A549 (cell line): ENCODE results near the gene ORC6. TPM values are rescaled to one million over a fixed set of nuclear protein-coding genes. Genes with fewer than 3 reads are reported as not detected.

ENCODE experiments used
- ATAC-seq, 2 experiments: fragments of 200-7000 bp in 1 of 2; fragments of >200 bp in 1 of 2; cut with Nextera tagmentation in 1 of 2; cut with Tn5 transposase in 1 of 2; 3 replicates each; pipeline versions ENCODE4 v1.8.0 to v1.9.1; 2018 to 2020; ENCODE audit warnings: mild to moderate bottlenecking in 1 of 2, moderate library complexity in 1 of 2
- CTCF ChIA-PET: fragments of 300-600 bp; sonication (Branson Sonifier 250); formaldehyde crosslinking; extraction: SDS; loops from one replicate; lab custom pipeline; 2021; ENCODE audit warnings: antibody characterized with exemption, inconsistent platforms; lab: Yijun Ruan, JAX
- POLR2A ChIA-PET: fragments of 350-600 bp; formaldehyde crosslinking; extraction: SDS; loops from one replicate; lab custom pipeline; 2021; ENCODE audit warnings: antibody characterized with exemption, inconsistent platforms; lab: Yijun Ruan, JAX
- DNase-seq, 2 experiments: peaks; one replicate each; pipeline versions ENCODE4 v3.0.0 to v3.0.0-alpha.2; 2011 to 2016; ENCODE audit warnings: low read depth in 1 of 2, low spot score in 1 of 2
- FAIRE-seq: peaks from 2 replicates; lab custom pipeline; 2011; peaks lifted over from hg19 to GRCh38; lab: Jason Lieb, UNC
- H3K27ac ChIP-seq, 2 experiments: fragments of >200 bp; sonication (Bioruptor Twin); formaldehyde crosslinking; 3 replicates each; pipeline ENCODE4 v1.5.1; 2016 to 2017
- H3K4me1 ChIP-seq: fragments of >200 bp; sonication (Bioruptor Twin); formaldehyde crosslinking; 3 replicates; pipeline ENCODE4 v1.6.1; 2016
- H3K4me2 ChIP-seq: fragments of >200 bp; sonication (Bioruptor Twin); formaldehyde crosslinking; 3 replicates; pipeline ENCODE4 v1.6.1; 2016
- H3K4me3 ChIP-seq: fragments of >200 bp; sonication (Bioruptor Twin); formaldehyde crosslinking; 3 replicates; pipeline ENCODE4 v1.5.1; 2016
- H3K9me3 ChIP-seq: fragments of >200 bp; sonication (Bioruptor Twin); formaldehyde crosslinking; 3 replicates; pipeline ENCODE4 v1.6.1; 2016
- BHLHE40 ChIP-seq: IDR thresholded peaks from 2 replicates; pipeline ENCODE4 v1.6.1; 2012; ENCODE audit warnings: low read depth, low read length, inconsistent platforms
- CBX8 ChIP-seq: fragments of 200-600 bp; sonication (generic); IDR thresholded peaks from 2 replicates; pipeline ENCODE4 v1.6.1; 2016
- CEBPB ChIP-seq, 2 experiments: fragments of >200 bp in 1 of 2; sonication (Bioruptor Twin) in 1 of 2; formaldehyde crosslinking in 1 of 2; IDR thresholded peaks; 2 replicates each; pipeline ENCODE4 v1.6.1; 2012 to 2016
- CHD2 ChIP-seq: fragments of 150-350 bp; IDR thresholded peaks from 2 replicates; pipeline ENCODE4 v1.6.1; 2014; ENCODE audit warnings: low read length; ENCODE audit not compliant: partially characterized antibody
- CHD4 ChIP-seq: fragments of 200-600 bp; sonication (generic); IDR thresholded peaks from 2 replicates; pipeline ENCODE4 v1.6.1; 2016; ENCODE audit warnings: antibody characterized with exemption, mild to moderate bottlenecking, borderline replicate concordance
- EP300 ChIP-seq, 2 experiments: fragments of >200 bp; sonication (Bioruptor Twin); formaldehyde crosslinking; IDR thresholded peaks; 2 replicates in 1 of 2; 3 replicates in 1 of 2; pipeline ENCODE4 v1.6.1; 2016 to 2017
- FOSB ChIP-seq: fragments of 250-450 bp; sonication (Bioruptor Pico); IDR thresholded peaks from 2 replicates; pipeline ENCODE4 v1.5.0; 2020; ENCODE audit warnings: mild to moderate bottlenecking, moderate library complexity
- HOXA7 ChIP-seq: fragments of 250-450 bp; sonication (Bioruptor Pico); IDR thresholded peaks from 2 replicates; pipeline ENCODE4 v1.5.0; 2020; ENCODE audit warnings: mild to moderate bottlenecking, moderate library complexity
- HOXB13 ChIP-seq: fragments of 250-450 bp; sonication (Bioruptor Pico); IDR thresholded peaks from 2 replicates; pipeline ENCODE4 v1.5.0; 2020; ENCODE audit warnings: low read depth, mild to moderate bottlenecking, moderate library complexity
- JUNB ChIP-seq: fragments of >200 bp; sonication (Bioruptor Twin); formaldehyde crosslinking; IDR thresholded peaks from 2 replicates; pipeline ENCODE4 v1.6.1; 2016
- KDM1A ChIP-seq: fragments of 200-600 bp; sonication (generic); IDR thresholded peaks from 2 replicates; pipeline ENCODE4 v1.6.1; 2016; ENCODE audit warnings: low read depth, mild to moderate bottlenecking
- MYC ChIP-seq: IDR thresholded peaks from 2 replicates; pipeline ENCODE4 v1.6.1; 2012; ENCODE audit warnings: mild to moderate bottlenecking, inconsistent platforms, low read length, improper control_type of control experiment, borderline replicate concordance
- POLR2AphosphoS2 ChIP-seq: conservative IDR thresholded peaks from 2 replicates; pipeline ENCODE4 v1.6.1; 2012; ENCODE audit warnings: low read length, improper control_type of control experiment, inconsistent platforms
- RAD21 ChIP-seq, 2 experiments: fragments of >200 bp in 1 of 2; sonication (Bioruptor Twin) in 1 of 2; formaldehyde crosslinking in 1 of 2; IDR thresholded peaks in 1 of 2; conservative IDR thresholded peaks in 1 of 2; 2 replicates in 1 of 2; 3 replicates in 1 of 2; pipeline ENCODE4 v1.6.1; 2012 to 2018; ENCODE audit warnings: inconsistent platforms in 1 of 2
- RARB ChIP-seq: fragments of 250-450 bp; sonication (Bioruptor Pico); IDR thresholded peaks from 2 replicates; pipeline ENCODE4 v1.8.0; 2021; ENCODE audit warnings: mild to moderate bottlenecking, moderate library complexity
- RFX5 ChIP-seq: fragments of 450-650 bp; IDR thresholded peaks from 2 replicates; pipeline ENCODE4 v1.7.1; 2014; ENCODE audit warnings: antibody characterized with exemption, mild to moderate bottlenecking, moderate library complexity
- TP53 ChIP-seq: fragments of 250-450 bp; sonication (Bioruptor Pico); IDR thresholded peaks from 2 replicates; pipeline ENCODE4 v1.5.0; 2021; ENCODE audit warnings: mild to moderate bottlenecking, moderate library complexity
- ZC3H11A ChIP-seq: fragments of 450-650 bp; IDR thresholded peaks from 2 replicates; pipeline ENCODE4 v1.6.1; 2014; ENCODE audit warnings: antibody characterized with exemption, mild to moderate bottlenecking
- ZSCAN20 ChIP-seq: fragments of 250-450 bp; sonication (Bioruptor Pico); IDR thresholded peaks from 2 replicates; pipeline ENCODE4 v1.8.0; 2022; ENCODE audit warnings: mild to moderate bottlenecking, moderate library complexity
- WGBS: methylation state at CpG from one replicate; pipeline ENCODE4 v1.1.6; 2017; ENCODE audit errors: missing lambda C conversion rate; 5-methylcytosine and 5-hydroxymethylcytosine counted together
- polyA plus RNA-seq, 4 experiments: library from polyadenylated mRNA; depleted of rRNA in 3 of 4; stranded (reverse); fragments of >200 nt; fragmentation: RNase III in 1 of 4; extraction: RNeasy Plus Mini Kit Qiagen cat#74134 plus additional on column Dnase treatment in 1 of 4; gene quantifications; 2 replicates in 3 of 4; 3 replicates in 1 of 4; pipeline ENCODE4 v1.2.3, GENCODE V29; 2011 to 2017
- TF ChIP-seq, protein P1 (sequence below): fragments of 450-650 bp; IDR thresholded peaks from 2 replicates; pipeline ENCODE4 v1.6.1; 2014; ENCODE audit warnings: antibody characterized with exemption
- TF ChIP-seq, protein P2 (sequence below): fragments of 250-450 bp; sonication (Bioruptor Pico); IDR thresholded peaks from 2 replicates; pipeline ENCODE4 v1.5.0; 2021; ENCODE audit warnings: mild to moderate bottlenecking, moderate library complexity, borderline replicate concordance

ORC6 gene
- polyA plus RNA-seq, 2 of the 4 experiments (the other 2 are of a cell fraction) = 35.0 to 44.5 TPM

DNA sequence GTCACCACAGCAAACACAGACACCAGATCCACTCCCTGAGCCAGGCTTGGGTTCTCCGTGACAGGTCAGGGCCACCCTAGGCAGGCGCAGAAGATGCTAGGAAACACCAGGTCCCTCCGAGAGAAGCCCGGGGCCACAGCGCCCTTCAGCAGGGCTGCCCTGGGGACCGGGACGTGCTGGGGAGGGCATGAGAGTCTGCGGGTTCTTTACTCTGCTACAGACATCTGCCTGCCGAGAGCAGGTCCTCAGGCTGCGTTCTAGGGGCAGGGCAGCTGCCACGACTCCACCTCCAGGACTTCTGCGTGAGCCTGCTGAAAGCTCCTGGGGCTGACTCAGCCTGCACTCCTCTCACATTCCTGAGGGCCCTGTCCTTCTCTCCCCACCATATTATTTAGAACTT lies 47.2 kb downstream of the ORC6 start (continued):
- TF ChIP-seq RAD21 (conservative IDR thresholded peaks at IDR 0.05 in 1 of 2, IDR thresholded peaks at IDR 0.05 in 1 of 2) = no peak
- TF ChIP-seq JUNB = no peak
- TF ChIP-seq CBX8 = no peak
- no peak for TF ChIP-seq EP300 (IDR thresholded peaks at IDR 0.05)
- no peak for TF ChIP-seq CEBPB (IDR thresholded peaks at IDR 0.05)
- no peak for TF ChIP-seq CHD4
- no peak for TF ChIP-seq TP53
- TF ChIP-seq, all 56 proteins: peak for 0

DNA sequence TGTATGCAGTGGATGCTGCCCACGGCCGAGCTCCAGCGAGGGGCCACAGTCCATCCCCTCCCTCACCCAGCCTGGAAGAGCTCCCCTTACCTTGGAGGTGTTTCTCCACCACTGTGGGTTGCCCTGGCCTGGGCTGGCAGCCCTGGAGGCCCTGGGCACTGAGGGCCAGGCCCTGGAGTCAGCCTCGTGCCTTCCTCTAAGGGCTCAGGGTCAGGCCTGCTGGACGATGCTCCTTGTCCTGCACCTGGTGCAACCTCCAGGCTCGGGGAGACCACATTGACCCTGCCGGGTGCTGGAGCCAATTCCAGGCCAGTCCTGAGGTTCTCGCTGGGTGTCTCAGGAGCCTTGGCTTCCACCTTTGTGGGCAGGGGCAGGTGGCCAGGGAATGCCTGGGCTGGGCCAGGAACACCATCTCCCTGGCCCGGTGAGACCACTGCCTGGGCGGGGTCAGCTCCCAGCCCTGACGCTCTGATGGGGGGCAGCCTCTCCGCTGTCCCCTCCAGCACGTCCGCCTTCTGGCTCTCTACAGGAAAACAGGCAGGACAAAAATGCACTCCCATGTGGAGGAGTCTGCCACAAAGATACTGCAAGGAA lies 48.3 kb downstream of the ORC6 start:
- no peaks in the 10 kb centered on the region for H3K9me3 ChIP-seq
- ChIA-PET CTCF (interaction anchor here (1.4 to 1.5 kb wide), 3 partner anchors 10 to 64 kb away, joined by 3 to 4 read pairs (median 3); no protein-coding TSS in a partner anchor), POLR2A (no interaction called here)
- DNase-seq = no peak
- ATAC-seq = no peak
- H3K4me1 ChIP-seq = no peaks in the 10 kb centered on the region
- FAIRE-seq = no peak
- 63% methylated on average over 13 of the region's 14 CpGs for WGBS
- no peak overlapping the region for H3K4me2 ChIP-seq
- H3K4me3 ChIP-seq = no peak overlapping the region
- H3K27ac ChIP-seq = no peak overlapping the region
- no peak for TF ChIP-seq CHD2
- TF ChIP-seq HOXB13 (CRISPR knock-in tag) = no peak
- TF ChIP-seq, protein P1, sequence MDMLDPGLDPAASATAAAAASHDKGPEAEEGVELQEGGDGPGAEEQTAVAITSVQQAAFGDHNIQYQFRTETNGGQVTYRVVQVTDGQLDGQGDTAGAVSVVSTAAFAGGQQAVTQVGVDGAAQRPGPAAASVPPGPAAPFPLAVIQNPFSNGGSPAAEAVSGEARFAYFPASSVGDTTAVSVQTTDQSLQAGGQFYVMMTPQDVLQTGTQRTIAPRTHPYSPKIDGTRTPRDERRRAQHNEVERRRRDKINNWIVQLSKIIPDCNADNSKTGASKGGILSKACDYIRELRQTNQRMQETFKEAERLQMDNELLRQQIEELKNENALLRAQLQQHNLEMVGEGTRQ = no peak
- TF ChIP-seq ZSCAN20 = no peak
- TF ChIP-seq RFX5 = no peak
- TF ChIP-seq HOXA7 = no peak
- TF ChIP-seq ZC3H11A = no peak
- no peak for TF ChIP-seq BHLHE40
- TF ChIP-seq CHD4 = no peak
- no peak for TF ChIP-seq RARB (CRISPR knock-in tag)
- no peak for TF ChIP-seq KDM1A
- no peak for TF ChIP-seq POLR2AphosphoS2
- no peak for TF ChIP-seq MYC

DNA sequence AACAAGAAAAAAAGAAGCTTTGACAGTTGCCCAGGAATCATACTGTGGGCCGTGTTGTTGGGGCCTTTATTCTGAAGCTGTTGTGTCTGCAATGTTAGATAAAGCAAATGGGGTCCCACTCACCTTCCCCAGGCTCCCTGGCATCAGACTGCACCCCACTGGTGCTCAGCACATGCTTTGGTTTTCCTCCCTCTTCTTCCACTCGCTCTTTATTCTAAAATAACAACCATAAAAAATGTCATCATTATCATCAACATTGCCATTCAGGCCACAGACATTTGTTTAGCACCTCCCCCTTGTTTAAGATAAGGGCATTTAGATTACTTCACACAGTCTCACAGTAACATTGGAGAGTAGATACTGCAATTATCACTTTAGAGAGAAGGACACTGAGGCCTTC lies 50.5 kb downstream of the ORC6 start:
- WGBS = 56% methylated on average over 2 of the region's 2 CpGs

More for the DNA sequence above, 50.5 kb downstream of the ORC6 start:
- no peak for FAIRE-seq
- TF ChIP-seq, protein P2, sequence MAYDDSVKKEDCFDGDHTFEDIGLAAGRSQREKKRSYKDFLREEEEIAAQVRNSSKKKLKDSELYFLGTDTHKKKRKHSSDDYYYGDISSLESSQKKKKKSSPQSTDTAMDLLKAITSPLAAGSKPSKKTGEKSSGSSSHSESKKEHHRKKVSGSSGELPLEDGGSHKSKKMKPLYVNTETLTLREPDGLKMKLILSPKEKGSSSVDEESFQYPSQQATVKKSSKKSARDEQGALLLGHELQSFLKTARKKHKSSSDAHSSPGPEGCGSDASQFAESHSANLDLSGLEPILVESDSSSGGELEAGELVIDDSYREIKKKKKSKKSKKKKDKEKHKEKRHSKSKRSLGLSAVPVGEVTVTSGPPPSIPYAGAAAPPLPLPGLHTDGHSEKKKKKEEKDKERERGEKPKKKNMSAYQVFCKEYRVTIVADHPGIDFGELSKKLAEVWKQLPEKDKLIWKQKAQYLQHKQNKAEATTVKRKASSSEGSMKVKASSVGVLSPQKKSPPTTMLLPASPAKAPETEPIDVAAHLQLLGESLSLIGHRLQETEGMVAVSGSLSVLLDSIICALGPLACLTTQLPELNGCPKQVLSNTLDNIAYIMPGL (CRISPR knock-in tag) = no peak
- no peak for TF ChIP-seq CEBPB (IDR thresholded peaks at IDR 0.05)
- TF ChIP-seq FOSB (CRISPR knock-in tag) = no peak
- no peaks in the 10 kb centered on the region for H3K9me3 ChIP-seq
- no peak for ATAC-seq
- H3K4me1 ChIP-seq = no peaks in the 10 kb centered on the region
- DNase-seq = no peak
- no peak overlapping the region for H3K27ac ChIP-seq
- CTCF ChIA-PET = no interaction called here
- no peak overlapping the region for H3K4me2 ChIP-seq
- no peak overlapping the region for H3K4me3 ChIP-seq
- POLR2A ChIA-PET = no interaction called here
